ENCODE results near the gene MGAT5. TPM values are rescaled to one million over a fixed set of nuclear protein-coding genes. Genes with fewer than 3 reads are reported as not detected.

Gene MGAT5
- total RNA-seq, 1 donor from 2014 or later = 98.7 TPM

GRCh38 chr2:134253117-134253704, 661 bp upstream of the MGAT5 start:
- peak overlapping the region; percentile 39 for H3K27ac ChIP-seq (replicated peaks)
- peaks cover 82% of the 10 kb centered on the region for H3K4me1 ChIP-seq
- no peaks in the 10 kb centered on the region for H3K27me3 ChIP-seq (ENCODE audit: low read depth)
- intact Hi-C loops (cut with micrococcal nuclease) = no loop called here
- TF ChIP-seq, protein P1, sequence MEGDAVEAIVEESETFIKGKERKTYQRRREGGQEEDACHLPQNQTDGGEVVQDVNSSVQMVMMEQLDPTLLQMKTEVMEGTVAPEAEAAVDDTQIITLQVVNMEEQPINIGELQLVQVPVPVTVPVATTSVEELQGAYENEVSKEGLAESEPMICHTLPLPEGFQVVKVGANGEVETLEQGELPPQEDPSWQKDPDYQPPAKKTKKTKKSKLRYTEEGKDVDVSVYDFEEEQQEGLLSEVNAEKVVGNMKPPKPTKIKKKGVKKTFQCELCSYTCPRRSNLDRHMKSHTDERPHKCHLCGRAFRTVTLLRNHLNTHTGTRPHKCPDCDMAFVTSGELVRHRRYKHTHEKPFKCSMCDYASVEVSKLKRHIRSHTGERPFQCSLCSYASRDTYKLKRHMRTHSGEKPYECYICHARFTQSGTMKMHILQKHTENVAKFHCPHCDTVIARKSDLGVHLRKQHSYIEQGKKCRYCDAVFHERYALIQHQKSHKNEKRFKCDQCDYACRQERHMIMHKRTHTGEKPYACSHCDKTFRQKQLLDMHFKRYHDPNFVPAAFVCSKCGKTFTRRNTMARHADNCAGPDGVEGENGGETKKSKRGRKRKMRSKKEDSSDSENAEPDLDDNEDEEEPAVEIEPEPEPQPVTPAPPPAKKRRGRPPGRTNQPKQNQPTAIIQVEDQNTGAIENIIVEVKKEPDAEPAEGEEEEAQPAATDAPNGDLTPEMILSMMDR (IDR thresholded peaks at IDR 0.05; ENCODE audit: borderline replicate concordance) = no peak
- no peaks in the 10 kb centered on the region for H3K9me3 ChIP-seq (replicated peaks)
- peaks cover 7% of the 10 kb centered on the region for H3K36me3 ChIP-seq
- H3K4me3 ChIP-seq = no peak overlapping the region
- no peak for DNase-seq

DNA sequence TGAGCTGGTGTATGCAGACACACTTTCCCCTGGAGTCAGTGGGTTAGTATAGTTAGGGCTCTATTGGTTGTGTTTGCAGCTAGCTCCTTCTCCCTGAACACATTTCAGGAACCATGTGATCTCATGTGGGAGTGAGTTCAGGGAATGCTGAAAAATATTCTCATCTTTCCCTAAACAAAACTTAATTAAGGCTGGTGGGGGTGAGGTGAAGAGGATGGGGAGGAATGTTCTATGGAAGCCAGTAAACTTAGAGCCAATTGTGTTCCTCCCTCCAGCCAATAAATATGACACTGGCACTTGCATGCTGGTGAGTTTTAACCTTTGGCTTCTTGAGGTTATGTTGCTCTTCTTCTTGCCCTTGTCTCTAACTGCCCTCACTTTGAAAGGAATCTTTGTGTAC, 952 bp downstream of the MGAT5 start:
- Histone ChIP-seq H3K9me3 (replicated peaks) (no peaks in the 10 kb centered on the region), H3K36me3 (peaks cover 7% of the 10 kb centered on the region), H3K4me3 (no peak overlapping the region), H3K27me3 (ENCODE audit: low read depth) (no peaks in the 10 kb centered on the region), H3K4me1 (peaks cover 82% of the 10 kb centered on the region), H3K27ac (replicated peaks) (peak overlapping the region; percentile 39)
- no peak for DNase-seq
- TF ChIP-seq, protein P1 (IDR thresholded peaks at IDR 0.05; ENCODE audit: borderline replicate concordance) = no peak
- intact Hi-C loops (cut with micrococcal nuclease) = no loop called here

DNA sequence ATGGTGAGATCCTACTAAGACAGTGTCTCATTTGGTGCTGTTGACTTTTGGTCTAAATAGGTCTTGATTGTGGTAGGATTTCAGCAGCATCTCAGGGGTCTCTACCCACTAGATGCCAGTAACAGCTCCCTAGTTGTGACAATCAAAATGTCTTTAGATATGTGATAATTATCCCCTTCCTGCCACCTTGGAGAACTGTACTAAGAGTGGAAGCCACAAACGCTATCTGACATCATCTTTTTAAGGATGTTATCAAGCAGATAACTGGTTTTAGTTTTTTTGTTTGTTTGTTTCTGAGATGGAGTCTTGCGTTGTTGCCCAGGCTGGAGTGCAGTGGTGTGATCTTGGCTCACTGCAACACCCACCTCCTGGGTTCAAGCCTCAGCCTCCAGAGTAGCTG, 3.1 kb downstream of the MGAT5 start:
- peaks cover 7% of the 10 kb centered on the region for H3K36me3 ChIP-seq
- no peak overlapping the region for H3K4me3 ChIP-seq
- peaks cover 82% of the 10 kb centered on the region for H3K4me1 ChIP-seq
- no peaks in the 10 kb centered on the region for H3K27me3 ChIP-seq (ENCODE audit: low read depth)
- peak overlapping the region; percentile 85 for H3K27ac ChIP-seq (replicated peaks)
- no peak for DNase-seq
- intact Hi-C loops (cut with micrococcal nuclease) = no loop called here
- no peaks in the 10 kb centered on the region for H3K9me3 ChIP-seq (replicated peaks)
- TF ChIP-seq, protein P1 (IDR thresholded peaks at IDR 0.05; ENCODE audit: borderline replicate concordance) = no peak

GRCh38 chr2:134257509-134257908, 3.6 kb downstream of the MGAT5 start:
- H3K4me1 ChIP-seq = peaks cover 82% of the 10 kb centered on the region
- intact Hi-C loops (cut with micrococcal nuclease) = no loop called here
- TF ChIP-seq, protein P1 (IDR thresholded peaks at IDR 0.05; ENCODE audit: borderline replicate concordance) = no peak
- H3K27me3 ChIP-seq (ENCODE audit: low read depth) = no peaks in the 10 kb centered on the region
- no peak overlapping the region for H3K4me3 ChIP-seq
- DNase-seq = no peak
- no peaks in the 10 kb centered on the region for H3K9me3 ChIP-seq (replicated peaks)
- H3K36me3 ChIP-seq = peaks cover 7% of the 10 kb centered on the region
- H3K27ac ChIP-seq (replicated peaks) = peak overlapping the region; percentile 85

- H3K27ac ChIP-seq (replicated peaks) = peak overlapping the region; percentile 85
- H3K9me3 ChIP-seq (replicated peaks) = no peaks in the 10 kb centered on the region
- peaks cover 82% of the 10 kb centered on the region for H3K4me1 ChIP-seq
- intact Hi-C loops (cut with micrococcal nuclease) = no loop called here
- H3K36me3 ChIP-seq = peaks cover 7% of the 10 kb centered on the region
- TF ChIP-seq, protein P1 (IDR thresholded peaks at IDR 0.05; ENCODE audit: borderline replicate concordance) = no peak
- DNase-seq = no peak
- H3K27me3 ChIP-seq (ENCODE audit: low read depth) = no peaks in the 10 kb centered on the region
- H3K4me3 ChIP-seq = no peak overlapping the region
Observed at GRCh38 chr2:134257965-134258683, 4.3 kb downstream of the MGAT5 start.

Data from left ventricle myocardium inferior (tissue), 1 donor.